HCT116 (cell line): Measurements from ENCODE around the gene PTTG2. TPM values are rescaled to one million over a fixed set of nuclear protein-coding genes. Genes with fewer than 3 reads are reported as not detected.

Experiments used
- ATAC-seq: fragments of 200-7000 bp; cut with Tn5 transposase; 2 replicates; pipeline ENCODE4 v1.9.1; 2020; ENCODE audit warnings: mild to moderate bottlenecking, moderate library complexity
- BruUV-seq: library from RNA; stranded (reverse); fragments of 400-500 nt; replicated peaks from 2 replicates; lab custom pipeline; 2021; lab: Mats Ljungman, UMichigan
- CTCF ChIA-PET: fragments of 300-600 bp; sonication (Branson Sonifier 250); formaldehyde crosslinking; loops from one replicate; lab custom pipeline; 2021; ENCODE audit warnings: antibody characterized with exemption; lab: Charles Lee
- POLR2A ChIA-PET: fragments of 300-600, 350-600 bp; sonication (Branson Sonifier 250); formaldehyde crosslinking; loops from one replicate; lab custom pipeline; 2021; ENCODE audit warnings: antibody characterized with exemption; lab: Charles Lee
- RAD21 ChIA-PET, 2 experiments: fragments of 300-600 bp; sonication (Branson Sonifier 250); formaldehyde crosslinking; loops; one replicate each; lab custom pipeline; 2023; ENCODE audit warnings: low total read pairs in 2 of 2; ENCODE audit not compliant: uncharacterized antibody in 2 of 2, unreplicated experiment in 2 of 2, low non-redundant PET in 1 of 2; lab: Charles Lee
- DNase-seq: peaks from one replicate; pipeline ENCODE4 v3.0.0-alpha.2; 2010; ENCODE audit warnings: low read depth, low spot score
- H2AFZ ChIP-seq: fragments of 200-600 bp; shearing (Covaris generic), sonication (generic); 2 replicates; pipeline ENCODE4 v1.6.1; 2017; ENCODE audit warnings: low read depth, mixed run types, mixed read lengths, antibody characterized with exemption, low read length; ENCODE audit not compliant: poor library complexity, severe bottlenecking
- H3K27ac ChIP-seq: 2 replicates; pipeline ENCODE4 v1.5.1; 2012; ENCODE audit warnings: low read depth, low read length
- H3K27me3 ChIP-seq: fragments of 200-600 bp; sonication (generic); 2 replicates; pipeline ENCODE4 v1.6.1; 2016; ENCODE audit warnings: mixed run types, low read length, mixed read lengths; ENCODE audit not compliant: insufficient read depth
- H3K36me3 ChIP-seq, 2 experiments: fragments of 200-500 bp in 1 of 2; fragments of 200-600 bp in 1 of 2; sonication (Bioruptor generic) in 1 of 2; sonication (generic) in 1 of 2; 2 replicates each; pipeline versions ENCODE4 v1.5.1 to v1.6.1; 2014 to 2016; ENCODE audit warnings: low read length in 2 of 2, inconsistent platforms in 1 of 2, mixed read lengths in 1 of 2, mixed run types in 1 of 2; ENCODE audit not compliant: insufficient read depth in 2 of 2, control insufficient read depth in 1 of 2
- H3K4me1 ChIP-seq, 2 experiments: fragments of 200-600 bp in 1 of 2; sonication (generic) in 1 of 2; 2 replicates each; pipeline versions ENCODE4 v1.5.1 to v1.6.1; 2012 to 2017; ENCODE audit warnings: low read length in 2 of 2, inconsistent platforms in 1 of 2, mild to moderate bottlenecking in 1 of 2, mixed read lengths in 1 of 2, mixed run types in 1 of 2, moderate library complexity in 1 of 2; ENCODE audit not compliant: insufficient read depth in 2 of 2, control insufficient read depth in 1 of 2
- H3K4me2 ChIP-seq: fragments of 200-600 bp; sonication (generic); 2 replicates; pipeline ENCODE4 v1.6.1; 2017; ENCODE audit warnings: mixed run types, low read length, mixed read lengths
- H3K4me3 ChIP-seq, 2 experiments: fragments of 200-600 bp in 1 of 2; sonication (generic) in 1 of 2; replicated peaks in 1 of 2; 2 replicates each; pipeline ENCODE4 v1.5.1; 2011 to 2016; ENCODE audit warnings: low read length in 2 of 2, control low read depth in 1 of 2, low read depth in 1 of 2, mild to moderate bottlenecking in 1 of 2, mixed read lengths in 1 of 2, mixed run types in 1 of 2
- H3K79me2 ChIP-seq: fragments of 200-600 bp; sonication (generic); 2 replicates; pipeline ENCODE4 v1.6.1; 2017; ENCODE audit warnings: mild to moderate bottlenecking, mixed run types, low read length, moderate library complexity, mixed read lengths; ENCODE audit not compliant: insufficient read depth
- H3K9ac ChIP-seq: fragments of 200-600 bp; sonication (generic); 2 replicates; pipeline ENCODE4 v1.6.1; 2016; ENCODE audit warnings: low read length, mixed read lengths
- H3K9me2 ChIP-seq: fragments of 200-600 bp; sonication (generic), shearing (Covaris generic); 2 replicates; pipeline ENCODE4 v1.6.1; 2017; ENCODE audit warnings: mixed run types, mild to moderate bottlenecking, moderate library complexity; ENCODE audit not compliant: insufficient read depth
- H3K9me3 ChIP-seq, 2 experiments: fragments of 200-500 bp in 1 of 2; fragments of 200-600 bp in 1 of 2; sonication (Bioruptor generic) in 1 of 2; sonication (generic) in 1 of 2; 2 replicates each; pipeline ENCODE4 v1.6.1; 2014 to 2017; ENCODE audit warnings: low read length in 2 of 2, mixed read lengths in 2 of 2, inconsistent platforms in 1 of 2, low read depth in 1 of 2, mild to moderate bottlenecking in 1 of 2, mixed run types in 1 of 2, moderate library complexity in 1 of 2; ENCODE audit not compliant: control insufficient read depth in 1 of 2, insufficient read depth in 1 of 2
- H4K20me1 ChIP-seq: fragments of 200-600 bp; sonication (generic), shearing (Covaris generic); 2 replicates; pipeline ENCODE4 v1.6.1; 2017; ENCODE audit warnings: mixed run types, mild to moderate bottlenecking, moderate library complexity; ENCODE audit not compliant: insufficient read depth
- CTCF ChIP-seq, 3 experiments: fragments of 200-600 bp in 1 of 3; sonication (generic) in 1 of 3; IDR thresholded peaks in 2 of 3; conservative IDR thresholded peaks in 1 of 3; 2 replicates each; pipeline ENCODE4 v1.5.1; 2012 to 2017; ENCODE audit warnings: low read depth in 2 of 3, low read length in 2 of 3, antibody characterized with exemption in 1 of 3, borderline replicate concordance in 1 of 3, control low read depth in 1 of 3, mild to moderate bottlenecking in 1 of 3, mixed read lengths in 1 of 3, mixed run types in 1 of 3, moderate library complexity in 1 of 3; ENCODE audit not compliant: insufficient read depth in 1 of 3
- EGR1 ChIP-seq: IDR thresholded peaks from 2 replicates; pipeline ENCODE4 v1.6.1; 2012; ENCODE audit warnings: low read depth
- ELF1 ChIP-seq: IDR thresholded peaks from 2 replicates; pipeline ENCODE4 v1.6.1; 2012; ENCODE audit warnings: low read depth, borderline replicate concordance
- EZH2 ChIP-seq: fragments of 200-600 bp; sonication (generic); IDR thresholded peaks from 2 replicates; pipeline ENCODE4 v1.6.1; 2017; ENCODE audit warnings: antibody characterized with exemption, mixed run types
- EZH2phosphoT487 ChIP-seq: fragments of 200-600 bp; IDR thresholded peaks from 2 replicates; pipeline ENCODE4 v1.6.1; 2018; ENCODE audit warnings: antibody characterized with exemption, borderline replicate concordance
- JUND ChIP-seq: IDR thresholded peaks from 2 replicates; pipeline ENCODE4 v1.6.1; 2012
- MAX ChIP-seq: IDR thresholded peaks from 2 replicates; pipeline ENCODE4 v1.6.1; 2012
- RAD21 ChIP-seq: IDR thresholded peaks from 2 replicates; pipeline ENCODE4 v1.6.1; 2012; ENCODE audit warnings: low read depth, mild to moderate bottlenecking
- REST ChIP-seq: IDR thresholded peaks from 2 replicates; pipeline ENCODE4 v1.6.1; 2012; ENCODE audit warnings: low read depth
- SIN3A ChIP-seq: IDR thresholded peaks from 2 replicates; pipeline ENCODE4 v1.6.1; 2012; ENCODE audit warnings: low read depth
- SP1 ChIP-seq: IDR thresholded peaks from 2 replicates; pipeline ENCODE4 v1.6.1; 2012; ENCODE audit warnings: low read depth
- SRF ChIP-seq: IDR thresholded peaks from 2 replicates; pipeline ENCODE4 v1.6.1; 2012; ENCODE audit warnings: low read depth
- ZBTB33 ChIP-seq: IDR thresholded peaks from 2 replicates; pipeline ENCODE4 v1.6.1; 2011; ENCODE audit warnings: mild to moderate bottlenecking, low read length, moderate library complexity; ENCODE audit not compliant: insufficient replicate concordance; ENCODE audit errors: extremely low read depth
- ZFX ChIP-seq: fragments of 450-650 bp; IDR thresholded peaks from 2 replicates; pipeline ENCODE4 v1.6.1; 2017
- ZNF274 ChIP-seq: fragments of 200-500 bp; sonication (Bioruptor generic); IDR thresholded peaks from 2 replicates; pipeline ENCODE4 v1.6.1; 2014; ENCODE audit warnings: mild to moderate bottlenecking, low read depth, low read length, inconsistent platforms
- intact Hi-C: fragments of 100-400 bp; cut with micrococcal nuclease; formaldehyde crosslinking; loops from 2 replicates; pipeline ENCODE4 v1.10.0; 2022
- total RNA-seq: library from RNA; stranded (reverse); gene quantifications from one replicate; pipeline ENCODE4 v1.2.1, GENCODE V29; 2021; ENCODE audit not compliant: unreplicated experiment

PTTG2 gene
- total RNA-seq, 1 experiment from 2014 or later = not detected

GRCh38 chr4:38004062-38004461 is 43.9 kb downstream of the PTTG2 start:
- H4K20me1 ChIP-seq = no peaks in the 10 kb centered on the region

More at GRCh38 chr4:38004062-38004461, 43.9 kb downstream of the PTTG2 start:
- Histone ChIP-seq H3K9ac (no peak overlapping the region), H3K27ac (no peak overlapping the region), H3K4me1 (peaks cover 0 to 3% of the 10 kb centered on the region in 2 experiments; a peak in 1 of 4 replicates), H3K9me3 (no peaks in the 10 kb centered on the region), H3K36me3 (no peaks in the 10 kb centered on the region), H3K9me2 (no peaks in the 10 kb centered on the region), H3K79me2 (peaks cover 8% of the 10 kb centered on the region), H3K27me3 (no peaks in the 10 kb centered on the region), H3K4me3 (no peak overlapping the region), H2AFZ (no peak overlapping the region), H3K4me2 (no peak overlapping the region)
- no peak for ATAC-seq
- no TSS peak for BruUV-seq
- ChIA-PET RAD21 (no interaction called here), POLR2A (no interaction called here), CTCF (interaction anchor here (1.3 kb wide), 1 partner anchor 11 kb away, joined by 4 read pairs; no protein-coding TSS in a partner anchor)
- intact Hi-C loops = no loop called here
- TF ChIP-seq SIN3A (no peak), ELF1 (no peak), ZBTB33 (no peak), EZH2phosphoT487 (no peak), CTCF (IDR thresholded peaks at IDR 0.05 in 2 of 3, conservative IDR thresholded peaks at IDR 0.05 in 1 of 3; ENCODE audit: borderline replicate concordance in 1 of 3, insufficient read depth in 1 of 3, low read depth in 2 of 3, low read length in 2 of 3) (no peak), ZNF274 (no peak), SRF (no peak), REST (no peak), SP1 (no peak), MAX (no peak), JUND (no peak), ZFX (no peak), EGR1 (no peak), RAD21 (no peak), EZH2 (no peak)
- DNase-seq = no peak
